OCI-LY7 (cell line): Measurements from ENCODE around the gene DENND1B.

Source experiments
- EZH2phosphoT487 ChIP-seq: fragments of 200-600 bp; sonication (generic); IDR thresholded peaks from 2 replicates; pipeline ENCODE4 v1.6.1; 2018; ENCODE audit warnings: low read depth, borderline replicate concordance, mild to moderate bottlenecking, mixed run types, antibody characterized with exemption, low read length, moderate library complexity, mixed read lengths
- TF ChIP-seq, protein P1 (sequence below): fragments of 200-600 bp; sonication (generic); conservative IDR thresholded peaks from 2 replicates; pipeline ENCODE4 v1.5.1; 2014; ENCODE audit warnings: mild to moderate bottlenecking, antibody characterized with exemption, low read length, moderate library complexity, mixed read lengths

- TF ChIP-seq, protein P1, sequence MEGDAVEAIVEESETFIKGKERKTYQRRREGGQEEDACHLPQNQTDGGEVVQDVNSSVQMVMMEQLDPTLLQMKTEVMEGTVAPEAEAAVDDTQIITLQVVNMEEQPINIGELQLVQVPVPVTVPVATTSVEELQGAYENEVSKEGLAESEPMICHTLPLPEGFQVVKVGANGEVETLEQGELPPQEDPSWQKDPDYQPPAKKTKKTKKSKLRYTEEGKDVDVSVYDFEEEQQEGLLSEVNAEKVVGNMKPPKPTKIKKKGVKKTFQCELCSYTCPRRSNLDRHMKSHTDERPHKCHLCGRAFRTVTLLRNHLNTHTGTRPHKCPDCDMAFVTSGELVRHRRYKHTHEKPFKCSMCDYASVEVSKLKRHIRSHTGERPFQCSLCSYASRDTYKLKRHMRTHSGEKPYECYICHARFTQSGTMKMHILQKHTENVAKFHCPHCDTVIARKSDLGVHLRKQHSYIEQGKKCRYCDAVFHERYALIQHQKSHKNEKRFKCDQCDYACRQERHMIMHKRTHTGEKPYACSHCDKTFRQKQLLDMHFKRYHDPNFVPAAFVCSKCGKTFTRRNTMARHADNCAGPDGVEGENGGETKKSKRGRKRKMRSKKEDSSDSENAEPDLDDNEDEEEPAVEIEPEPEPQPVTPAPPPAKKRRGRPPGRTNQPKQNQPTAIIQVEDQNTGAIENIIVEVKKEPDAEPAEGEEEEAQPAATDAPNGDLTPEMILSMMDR: no peak
- no peak for TF ChIP-seq EZH2phosphoT487
Measured at GRCh38 chr1:197471248-197471985, 303.9 kb downstream of the DENND1B start.
